PC-3 (cell line): ENCODE measurements around the gene THBS3. TPM values are rescaled to one million over a fixed set of nuclear protein-coding genes. Genes with fewer than 3 reads are reported as not detected.

Experiments
- ATAC-seq: fragments of 200-7000 bp; cut with Tn5 transposase; 2 replicates; pipeline ENCODE4 v1.9.1; 2020; ENCODE audit warnings: mild to moderate bottlenecking, moderate library complexity
- BruUV-seq: library from RNA; stranded (reverse); fragments of 400-500 nt; replicated peaks from 2 replicates; lab custom pipeline; 2021; lab: Mats Ljungman, UMichigan
- CTCF ChIA-PET: fragments of 300-600 bp; sonication (Branson Sonifier 250); formaldehyde crosslinking; loops from one replicate; lab custom pipeline; 2022; ENCODE audit warnings: antibody characterized with exemption; lab: Charles Lee
- POLR2A ChIA-PET: fragments of 300-600 bp; sonication (Branson Sonifier 250); formaldehyde crosslinking; loops from one replicate; lab custom pipeline; 2022; ENCODE audit warnings: antibody characterized with exemption; ENCODE audit not compliant: unreplicated experiment; lab: Charles Lee
- DNase-seq: peaks from one replicate; pipeline ENCODE4 v3.0.0-alpha.2; 2015
- H2AFZ ChIP-seq: fragments of 300-600 bp; sonication (generic); 2 replicates; pipeline ENCODE4 v1.6.0; 2016; ENCODE audit warnings: antibody characterized with exemption, low read length
- H3F3A ChIP-seq: fragments of 300-600 bp; sonication (generic); one replicate; pipeline ENCODE4 v1.6.0; 2017; ENCODE audit warnings: antibody characterized with exemption, low read length, control low read depth, mild to moderate bottlenecking; ENCODE audit not compliant: unreplicated experiment
- H3K27ac ChIP-seq: fragments of 300-600 bp; sonication (generic); 2 replicates; pipeline ENCODE4 v1.5.1; 2016; ENCODE audit warnings: mild to moderate bottlenecking, low read length
- H3K27me3 ChIP-seq: fragments of 300-600 bp; sonication (generic); 2 replicates; pipeline ENCODE4 v1.6.1; 2016; ENCODE audit warnings: low read length, mixed read lengths
- H3K36me3 ChIP-seq: fragments of 300-600 bp; sonication (generic); 2 replicates; pipeline ENCODE4 v1.6.1; 2016; ENCODE audit warnings: low read depth, mixed run types, low read length, mixed read lengths
- H3K4me1 ChIP-seq: fragments of 300-600 bp; sonication (generic); 2 replicates; pipeline ENCODE4 v1.5.1; 2016; ENCODE audit warnings: low read length; ENCODE audit not compliant: insufficient read depth
- H3K4me2 ChIP-seq: fragments of 300-600 bp; sonication (generic); 2 replicates; pipeline ENCODE4 v1.6.0; 2016; ENCODE audit warnings: low read length
- H3K4me3 ChIP-seq: fragments of 300-600 bp; sonication (generic); 2 replicates; pipeline ENCODE4 v1.5.1; 2016; ENCODE audit warnings: mild to moderate bottlenecking, low read length, mixed read lengths
- H3K79me2 ChIP-seq: fragments of 300-600 bp; sonication (generic); 2 replicates; pipeline ENCODE4 v1.6.1; 2017; ENCODE audit warnings: low read length, mixed read lengths
- H3K9ac ChIP-seq: fragments of 300-600 bp; sonication (generic); 2 replicates; pipeline ENCODE4 v1.6.0; 2016; ENCODE audit warnings: mild to moderate bottlenecking, low read length
- H3K9me2 ChIP-seq: fragments of 300-600 bp; sonication (generic); replicated peaks from 2 replicates; pipeline ENCODE4 v1.6.1; 2016; ENCODE audit warnings: mixed run types, low read length, mixed read lengths
- H3K9me3 ChIP-seq: fragments of 300-600 bp; sonication (generic); 2 replicates; pipeline ENCODE4 v1.6.1; 2016; ENCODE audit warnings: low read length, mixed read lengths
- H4K20me1 ChIP-seq: fragments of 300-600 bp; sonication (generic); 2 replicates; pipeline ENCODE4 v1.6.1; 2016; ENCODE audit warnings: low read length, mixed read lengths
- EZH2 ChIP-seq: fragments of 300-600 bp; sonication (generic); IDR thresholded peaks from one replicate; pipeline ENCODE4 v1.6.1; 2017; ENCODE audit warnings: antibody characterized with exemption, mild to moderate bottlenecking, low read length; ENCODE audit not compliant: unreplicated experiment
- EZH2phosphoT487 ChIP-seq: fragments of 300-600 bp; sonication (generic); IDR thresholded peaks from 2 replicates; pipeline ENCODE4 v1.6.1; 2018; ENCODE audit warnings: mild to moderate bottlenecking, antibody characterized with exemption, low read length, borderline replicate concordance
- intact Hi-C: fragments of 100-400 bp; cut with micrococcal nuclease; formaldehyde crosslinking; loops from 2 replicates; pipeline ENCODE4 v1.9.0; 2023
- total RNA-seq: library from RNA; depleted of rRNA; stranded (reverse); fragments of >200 nt; gene quantifications from 2 replicates; pipeline ENCODE4 v1.2.3, GENCODE V29; 2014
- TF ChIP-seq, protein P1 (sequence below): fragments of 300-600 bp; sonication (generic); conservative IDR thresholded peaks from 2 replicates; pipeline ENCODE4 v1.5.1; 2017; ENCODE audit warnings: antibody characterized with exemption, low read depth, mild to moderate bottlenecking, low read length

The THBS3 gene
- total RNA-seq, 1 experiment from 2014 or later: 13.0 TPM

DNA sequence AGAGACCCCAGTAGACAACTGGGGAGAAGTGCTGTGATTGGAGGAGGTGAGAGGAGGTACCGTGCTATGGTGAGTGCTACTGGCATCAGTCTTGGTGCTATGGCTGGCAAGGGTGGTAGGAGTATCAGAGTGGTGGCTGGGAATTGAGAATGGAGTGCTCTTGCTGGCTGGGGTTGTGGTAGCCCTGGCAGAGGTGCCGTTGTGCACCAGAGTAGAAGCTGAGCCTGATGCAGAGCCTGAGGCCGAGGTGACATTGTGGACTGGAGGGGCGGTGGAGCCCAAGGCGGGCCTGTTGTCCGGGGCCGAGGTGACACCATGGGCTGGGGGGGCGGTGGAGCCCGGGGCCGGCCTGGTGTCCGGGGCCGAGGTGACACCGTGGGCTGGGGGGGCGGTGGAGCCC lies 19.4 kb downstream of the THBS3 start:
- no peaks in the 10 kb centered on the region for H3K79me2 ChIP-seq
- H3K9me3 ChIP-seq: no peaks in the 10 kb centered on the region
- intact Hi-C loops: no loop called here
- H4K20me1 ChIP-seq: no peaks in the 10 kb centered on the region
- H3F3A ChIP-seq: peaks cover 3% of the 10 kb centered on the region
- CTCF ChIA-PET: no interaction called here
- no peak overlapping the region for H3K4me3 ChIP-seq
- POLR2A ChIA-PET: no interaction called here
- peaks cover 9% of the 10 kb centered on the region for H3K4me1 ChIP-seq
- H3K9me2 ChIP-seq: no peaks in the 10 kb centered on the region
- no peak overlapping the region for H3K4me2 ChIP-seq
- no TSS peak for BruUV-seq
- ATAC-seq (no peak), DNase-seq (no peak)
- H3K27me3 ChIP-seq: no peaks in the 10 kb centered on the region
- no peaks in the 10 kb centered on the region for H3K36me3 ChIP-seq
- TF ChIP-seq EZH2: no peak
- TF ChIP-seq, protein P1, sequence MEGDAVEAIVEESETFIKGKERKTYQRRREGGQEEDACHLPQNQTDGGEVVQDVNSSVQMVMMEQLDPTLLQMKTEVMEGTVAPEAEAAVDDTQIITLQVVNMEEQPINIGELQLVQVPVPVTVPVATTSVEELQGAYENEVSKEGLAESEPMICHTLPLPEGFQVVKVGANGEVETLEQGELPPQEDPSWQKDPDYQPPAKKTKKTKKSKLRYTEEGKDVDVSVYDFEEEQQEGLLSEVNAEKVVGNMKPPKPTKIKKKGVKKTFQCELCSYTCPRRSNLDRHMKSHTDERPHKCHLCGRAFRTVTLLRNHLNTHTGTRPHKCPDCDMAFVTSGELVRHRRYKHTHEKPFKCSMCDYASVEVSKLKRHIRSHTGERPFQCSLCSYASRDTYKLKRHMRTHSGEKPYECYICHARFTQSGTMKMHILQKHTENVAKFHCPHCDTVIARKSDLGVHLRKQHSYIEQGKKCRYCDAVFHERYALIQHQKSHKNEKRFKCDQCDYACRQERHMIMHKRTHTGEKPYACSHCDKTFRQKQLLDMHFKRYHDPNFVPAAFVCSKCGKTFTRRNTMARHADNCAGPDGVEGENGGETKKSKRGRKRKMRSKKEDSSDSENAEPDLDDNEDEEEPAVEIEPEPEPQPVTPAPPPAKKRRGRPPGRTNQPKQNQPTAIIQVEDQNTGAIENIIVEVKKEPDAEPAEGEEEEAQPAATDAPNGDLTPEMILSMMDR: no peak
- no peak for TF ChIP-seq EZH2phosphoT487
- no peak overlapping the region for H2AFZ ChIP-seq
- no peak overlapping the region for H3K27ac ChIP-seq
- no peak overlapping the region for H3K9ac ChIP-seq

DNA sequence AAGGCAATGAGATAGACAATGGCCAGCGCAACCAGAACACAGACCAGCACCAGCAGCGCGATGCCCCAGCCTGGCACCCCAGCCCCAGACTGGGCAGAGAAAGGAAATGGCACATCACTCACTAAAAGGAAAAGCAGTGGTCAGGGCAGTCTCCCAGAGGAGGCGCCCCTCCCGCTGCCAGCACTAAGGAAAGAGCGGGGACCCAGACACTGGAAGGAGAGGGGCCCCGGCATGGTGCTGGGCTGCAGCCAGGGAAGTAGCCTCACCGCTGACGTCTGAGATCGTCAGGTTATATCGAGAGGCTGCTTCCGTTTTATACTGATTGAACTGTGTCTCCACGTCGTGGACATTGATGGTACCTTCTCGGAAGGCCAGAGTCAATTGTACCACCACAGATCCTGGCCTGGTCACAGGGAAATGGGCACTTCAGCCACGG lies 20.2 kb downstream of the THBS3 start:
- H3K4me1 ChIP-seq: peaks cover 2% of the 10 kb centered on the region
- no TSS peak for BruUV-seq
- H3K4me3 ChIP-seq: no peak overlapping the region
- no peak for DNase-seq
- ChIA-PET POLR2A (no interaction called here), CTCF (no interaction called here)
- no peaks in the 10 kb centered on the region for H3K79me2 ChIP-seq
- H3K36me3 ChIP-seq: no peaks in the 10 kb centered on the region
- no peak for ATAC-seq
- no peaks in the 10 kb centered on the region for H3K9me2 ChIP-seq
- H3F3A ChIP-seq: peaks cover 3% of the 10 kb centered on the region
- no peak overlapping the region for H3K9ac ChIP-seq
- TF ChIP-seq, protein P1: no peak
- TF ChIP-seq EZH2: no peak
- TF ChIP-seq EZH2phosphoT487: no peak
- H3K4me2 ChIP-seq: no peak overlapping the region
- H4K20me1 ChIP-seq: no peaks in the 10 kb centered on the region
- H3K9me3 ChIP-seq: no peaks in the 10 kb centered on the region
- intact Hi-C loops: no loop called here
- H3K27me3 ChIP-seq: no peaks in the 10 kb centered on the region
- H2AFZ ChIP-seq: no peak overlapping the region
- no peak overlapping the region for H3K27ac ChIP-seq

DNA sequence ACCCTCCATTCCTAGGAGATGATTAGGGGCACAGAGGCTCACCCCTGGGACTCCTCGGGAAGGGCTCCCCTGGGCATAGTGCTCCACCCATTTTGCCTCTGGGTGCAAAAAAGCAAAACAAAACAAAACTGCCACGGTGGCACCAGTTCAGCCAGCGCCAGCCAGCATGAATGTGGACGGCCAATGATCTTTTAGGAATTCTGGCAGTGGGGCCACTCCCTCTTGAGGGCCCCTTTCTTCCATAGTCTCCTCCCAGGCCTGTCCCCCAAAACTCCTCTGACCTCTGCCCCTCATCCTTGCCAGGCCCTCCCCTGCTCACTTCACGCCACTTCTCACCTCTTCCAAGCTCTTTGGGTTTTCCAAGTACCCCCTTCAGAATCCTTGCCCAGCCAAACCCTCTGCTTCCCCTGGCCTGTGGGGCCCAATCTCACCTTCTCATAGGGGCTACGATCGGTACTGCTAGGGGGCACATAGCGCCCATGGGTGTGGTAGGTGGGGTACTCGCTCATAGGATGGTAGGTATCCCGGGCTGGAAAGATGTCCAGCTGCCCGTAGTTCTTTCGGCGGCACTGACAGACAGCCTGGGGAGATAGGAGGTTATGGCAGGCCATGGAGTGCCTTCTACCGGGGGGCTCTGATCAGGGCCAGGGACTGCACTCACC lies 20.8 kb downstream of the THBS3 start:
- POLR2A ChIA-PET: interaction anchor here (0.6 kb wide), 1 partner anchor 80 kb away, joined by 3 read pairs; no protein-coding TSS in a partner anchor
- H3K4me1 ChIP-seq: no peaks in the 10 kb centered on the region
- no peaks in the 10 kb centered on the region for H3K9me2 ChIP-seq
- TF ChIP-seq EZH2: no peak
- no peak for TF ChIP-seq EZH2phosphoT487
- TF ChIP-seq, protein P1: no peak
- H3K4me2 ChIP-seq: no peak overlapping the region
- no peak overlapping the region for H3K27ac ChIP-seq
- CTCF ChIA-PET: no interaction called here
- H4K20me1 ChIP-seq: no peaks in the 10 kb centered on the region
- no peaks in the 10 kb centered on the region for H3K9me3 ChIP-seq
- H3K4me3 ChIP-seq: no peak overlapping the region
- ATAC-seq (no peak), DNase-seq (no peak)
- intact Hi-C loops: no loop called here
- no TSS peak for BruUV-seq
- no peaks in the 10 kb centered on the region for H3K79me2 ChIP-seq
- H3K9ac ChIP-seq: no peak overlapping the region
- H3K27me3 ChIP-seq: no peaks in the 10 kb centered on the region
- no peak overlapping the region for H2AFZ ChIP-seq
- H3F3A ChIP-seq: peaks cover 3% of the 10 kb centered on the region
- H3K36me3 ChIP-seq: no peaks in the 10 kb centered on the region
